Upper lobe of right lung (tissue), 1 donor: ENCODE data around the gene SH3TC1. TPM values are rescaled to one million over a fixed set of nuclear protein-coding genes. Genes with fewer than 3 reads are reported as not detected.

Experiments used
- ATAC-seq: fragments of 200-7000 bp; cut with Tn5 transposase; one replicate; pipeline ENCODE4 v1.9.1; 2020; ENCODE audit warnings: mild to moderate bottlenecking, moderate library complexity
- DNase-seq: peaks from one replicate; pipeline ENCODE4 v3.0.0-alpha.2; 2020
- H3K27ac ChIP-seq: fragments of 200-600 bp; one replicate; pipeline ENCODE4 v1.8.0; 2022
- H3K27me3 ChIP-seq: fragments of 200-600 bp; one replicate; pipeline ENCODE4 v1.8.0; 2022; ENCODE audit warnings: mild to moderate bottlenecking
- H3K36me3 ChIP-seq: fragments of 200-600 bp; one replicate; pipeline ENCODE4 v1.8.0; 2022
- H3K4me1 ChIP-seq: fragments of 200-600 bp; one replicate; pipeline ENCODE4 v1.8.0; 2022
- H3K4me3 ChIP-seq: fragments of 200-600 bp; one replicate; pipeline ENCODE4 v1.8.0; 2022; ENCODE audit warnings: mild to moderate bottlenecking
- H3K9me3 ChIP-seq: fragments of 200-600 bp; one replicate; pipeline ENCODE4 v1.8.0; 2022
- CTCF ChIP-seq: fragments of 200-600 bp; IDR thresholded peaks from one replicate; pipeline ENCODE4 v1.8.0; 2022; ENCODE audit warnings: antibody characterized with exemption
- intact Hi-C: fragments of 100-400 bp; cut with DNase I; formaldehyde crosslinking; loops from one replicate; pipeline ENCODE4 v1.11.0; 2022
- total RNA-seq: library from RNA; stranded (reverse); fragmentation: NEBNext Ultra II Directional; extraction: Animal tissue kit (Norgen Biotek cat#: 25700); gene quantifications from one replicate; pipeline ENCODE4 v1.2.1, GENCODE V29; 2021
- donor health status: DM: no; HTN: yes; CAD: no; lungs with severe emphysema.

SH3TC1 gene
- total RNA-seq, 1 donor from 2014 or later: 71.7 TPM

GRCh38 chr4:8241895-8242696 lies 43.0 kb downstream of the SH3TC1 start:
- H3K27me3 ChIP-seq: no peaks in the 10 kb centered on the region

GRCh38 chr4:8242782-8243560 lies 43.9 kb downstream of the SH3TC1 start:
- Histone ChIP-seq H3K4me1 (peaks cover 23% of the 10 kb centered on the region), H3K27ac (peak overlapping the region; percentile 47), H3K36me3 (peaks cover 17% of the 10 kb centered on the region), H3K4me3 (no peak overlapping the region), H3K27me3 (no peaks in the 10 kb centered on the region), H3K9me3 (no peaks in the 10 kb centered on the region)
- no peak for DNase-seq
- no peak for ATAC-seq
- no peak for TF ChIP-seq CTCF
- intact Hi-C loops: loop anchor here (5.0 kb wide), 1 partner anchor 169 kb away; no protein-coding TSS in a partner anchor

More at GRCh38 chr4:8241895-8242696, 43.0 kb downstream of the SH3TC1 start:
- ATAC-seq: peak; percentile 81
- peaks cover 15% of the 10 kb centered on the region for H3K4me1 ChIP-seq
- peak overlapping the region; percentile 47 for H3K27ac ChIP-seq
- DNase-seq: peak; percentile 90
- intact Hi-C loops: loop anchor here (5.0 kb wide), 1 partner anchor 170 kb away; no protein-coding TSS in a partner anchor
- peaks cover 26% of the 10 kb centered on the region for H3K36me3 ChIP-seq
- no peak overlapping the region for H3K4me3 ChIP-seq
- TF ChIP-seq CTCF: peak; percentile 99
- no peaks in the 10 kb centered on the region for H3K9me3 ChIP-seq

- ATAC-seq: no peak
- peaks cover 8% of the 10 kb centered on the region for H3K36me3 ChIP-seq
- H3K9me3 ChIP-seq: no peaks in the 10 kb centered on the region
- no peak for TF ChIP-seq CTCF
- no peak overlapping the region for H3K4me3 ChIP-seq
- H3K27ac ChIP-seq: no peak overlapping the region
- no peak for DNase-seq
- H3K4me1 ChIP-seq: peaks cover 29% of the 10 kb centered on the region
- no peaks in the 10 kb centered on the region for H3K27me3 ChIP-seq
- intact Hi-C loops: loop anchor here (5.0 kb wide), 1 partner anchor 168 kb away; no protein-coding TSS in a partner anchor
Observed at GRCh38 chr4:8244001-8244757, 45.1 kb downstream of the SH3TC1 start.

- Histone ChIP-seq H3K4me1 (peaks cover 29% of the 10 kb centered on the region), H3K36me3 (peaks cover 8% of the 10 kb centered on the region), H3K27ac (no peak overlapping the region), H3K27me3 (no peaks in the 10 kb centered on the region), H3K9me3 (no peaks in the 10 kb centered on the region), H3K4me3 (no peak overlapping the region)
- ATAC-seq (no peak), DNase-seq (no peak)
- intact Hi-C loops: loop anchor here (5.0 kb wide), 1 partner anchor 167 kb away; no protein-coding TSS in a partner anchor
- no peak for TF ChIP-seq CTCF
Observed at GRCh38 chr4:8244931-8245460, 45.9 kb downstream of the SH3TC1 start.
